ENCODE results near the gene LHX6. TPM values are rescaled to one million over a fixed set of nuclear protein-coding genes. Genes with fewer than 3 reads are reported as not detected.

LHX6 gene
- total RNA-seq, 1 donor from 2014 or later = not detected

DNA sequence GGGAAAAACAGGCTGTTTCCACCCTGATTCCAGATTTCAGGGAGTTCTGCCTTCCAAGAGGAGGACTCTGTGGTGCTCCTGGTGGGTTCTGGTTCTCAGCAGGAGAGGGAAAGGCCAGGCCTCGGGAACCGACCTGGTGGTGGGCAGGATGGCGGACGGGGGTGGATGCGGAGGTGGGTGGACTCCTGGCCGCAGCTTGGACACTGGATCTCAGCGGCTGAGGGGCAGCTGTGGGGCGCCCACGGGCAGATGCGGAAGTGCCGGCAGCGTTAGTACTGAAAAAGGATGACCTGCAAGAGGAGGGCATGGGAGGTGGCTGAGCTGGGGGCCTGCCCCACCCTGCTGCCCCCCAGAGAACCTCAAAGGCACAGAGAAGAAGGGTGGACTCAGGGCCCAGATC lies 24.3 kb downstream of the LHX6 start:
- Mint-ChIP-seq H3K9me3 (no peaks in the 10 kb centered on the region), H3K36me3 (ENCODE audit: low read depth) (no peaks in the 10 kb centered on the region)

GRCh38 chr9:122204055-122204454 lies 24.7 kb downstream of the LHX6 start:
- H3K4me1 Mint-ChIP-seq (ENCODE audit: low read depth) = no peaks in the 10 kb centered on the region
- no peaks in the 10 kb centered on the region for H3K9me3 Mint-ChIP-seq
- H3K27ac Mint-ChIP-seq = no peak overlapping the region
- no peak overlapping the region for H3K4me3 Mint-ChIP-seq (ENCODE audit: low read depth)
- DNase-seq (ENCODE audit: low spot score) = no peak
- H3K36me3 Mint-ChIP-seq (ENCODE audit: low read depth) = no peaks in the 10 kb centered on the region
- intact Hi-C loops (cut with micrococcal nuclease) = no loop called here
- no peaks in the 10 kb centered on the region for H3K27me3 Mint-ChIP-seq (ENCODE audit: low read depth)

More for the DNA sequence above, 24.3 kb downstream of the LHX6 start:
- no peaks in the 10 kb centered on the region for H3K27me3 Mint-ChIP-seq (ENCODE audit: low read depth)
- no peaks in the 10 kb centered on the region for H3K4me1 Mint-ChIP-seq (ENCODE audit: low read depth)
- no peak for DNase-seq (ENCODE audit: low spot score)
- H3K27ac Mint-ChIP-seq = no peak overlapping the region
- intact Hi-C loops (cut with micrococcal nuclease) = no loop called here
- no peak overlapping the region for H3K4me3 Mint-ChIP-seq (ENCODE audit: low read depth)

DNA sequence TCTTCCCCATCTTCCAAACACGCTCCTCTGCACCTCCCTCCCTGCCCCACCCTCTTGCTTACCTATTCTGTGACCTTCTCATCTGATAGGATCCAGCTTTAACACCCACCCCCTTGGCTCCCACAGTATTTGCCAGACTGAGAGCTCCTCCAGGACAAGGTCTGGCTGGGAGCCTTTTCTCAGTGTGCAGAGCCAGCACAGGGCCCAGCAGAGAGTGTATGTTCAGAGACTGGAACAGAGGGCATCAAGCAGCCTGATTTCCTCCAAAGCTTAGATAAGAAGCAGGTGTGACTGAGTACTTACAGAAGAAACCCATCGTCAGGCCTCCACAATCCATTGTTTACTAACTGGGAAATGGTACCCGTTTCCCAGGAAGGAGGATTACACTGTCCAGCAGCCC lies 26.6 kb downstream of the LHX6 start:
- H3K27ac Mint-ChIP-seq = no peak overlapping the region
- H3K4me3 Mint-ChIP-seq (ENCODE audit: low read depth) = no peak overlapping the region

DNA sequence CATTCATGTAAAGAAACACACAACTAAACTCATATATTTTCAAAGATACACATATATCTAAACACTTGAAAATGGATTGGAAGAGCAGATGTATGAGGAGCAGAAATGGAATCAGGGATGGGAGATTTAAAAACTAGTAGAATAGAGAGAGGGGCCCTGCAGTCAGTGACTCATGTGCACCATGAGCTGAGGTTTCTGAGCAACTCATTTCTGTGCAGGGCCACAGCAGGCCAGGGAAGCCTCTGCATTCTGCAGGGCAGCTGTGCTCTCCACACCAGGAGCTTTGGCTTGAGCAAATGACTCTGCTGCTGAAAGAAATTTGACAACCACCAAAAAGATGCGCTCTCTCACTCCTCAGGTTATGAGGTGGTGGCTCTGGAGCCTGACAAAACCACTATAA lies 27.1 kb downstream of the LHX6 start:
- Mint-ChIP-seq H3K36me3 (ENCODE audit: low read depth) (no peaks in the 10 kb centered on the region), H3K4me1 (ENCODE audit: low read depth) (no peaks in the 10 kb centered on the region), H3K27ac (no peak overlapping the region), H3K9me3 (no peaks in the 10 kb centered on the region), H3K27me3 (ENCODE audit: low read depth) (peaks cover 5% of the 10 kb centered on the region), H3K4me3 (ENCODE audit: low read depth) (no peak overlapping the region)
- DNase-seq (ENCODE audit: low spot score) = no peak
- intact Hi-C loops (cut with micrococcal nuclease) = no loop called here

More for the DNA sequence above, 26.6 kb downstream of the LHX6 start:
- no peak for DNase-seq (ENCODE audit: low spot score)
- Mint-ChIP-seq H3K4me1 (ENCODE audit: low read depth) (no peaks in the 10 kb centered on the region), H3K9me3 (no peaks in the 10 kb centered on the region), H3K27me3 (ENCODE audit: low read depth) (peaks cover under 1% of the 10 kb centered on the region), H3K36me3 (ENCODE audit: low read depth) (no peaks in the 10 kb centered on the region)
- intact Hi-C loops (cut with micrococcal nuclease) = no loop called here

GRCh38 chr9:122200960-122201595 lies 27.7 kb downstream of the LHX6 start:
- no peak for DNase-seq (ENCODE audit: low spot score)
- H3K4me3 Mint-ChIP-seq (ENCODE audit: low read depth) = no peak overlapping the region
- peaks cover 6% of the 10 kb centered on the region for H3K27me3 Mint-ChIP-seq (ENCODE audit: low read depth)
- no peak overlapping the region for H3K27ac Mint-ChIP-seq
- H3K9me3 Mint-ChIP-seq = no peaks in the 10 kb centered on the region
- H3K36me3 Mint-ChIP-seq (ENCODE audit: low read depth) = no peaks in the 10 kb centered on the region
- intact Hi-C loops (cut with micrococcal nuclease) = no loop called here
- no peaks in the 10 kb centered on the region for H3K4me1 Mint-ChIP-seq (ENCODE audit: low read depth)

DNA sequence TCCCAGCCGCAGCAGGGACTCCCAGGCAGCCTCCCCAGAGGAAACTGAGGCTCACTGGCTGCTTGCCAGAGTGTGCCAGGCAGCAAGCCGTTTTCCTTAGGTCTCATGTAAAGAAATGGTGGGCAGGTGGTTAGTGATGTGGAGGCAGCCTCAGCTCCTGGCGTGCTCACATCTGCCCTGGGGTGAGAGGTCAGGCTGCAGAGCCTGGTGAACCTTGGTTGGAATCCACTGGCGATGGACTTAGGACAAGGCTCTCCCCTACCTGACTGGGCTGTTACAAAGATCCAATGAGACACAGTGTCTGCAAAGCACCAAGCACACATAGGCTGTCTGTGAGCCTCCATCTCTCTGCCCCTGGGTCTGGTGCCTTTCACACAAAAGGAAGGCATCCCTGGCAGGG lies 30.9 kb downstream of the LHX6 start:
- Mint-ChIP-seq H3K4me1 (ENCODE audit: low read depth) (no peaks in the 10 kb centered on the region), H3K36me3 (ENCODE audit: low read depth) (no peaks in the 10 kb centered on the region), H3K4me3 (ENCODE audit: low read depth) (no peak overlapping the region), H3K27ac (no peak overlapping the region), H3K27me3 (ENCODE audit: low read depth) (peaks cover 6% of the 10 kb centered on the region), H3K9me3 (no peaks in the 10 kb centered on the region)
- no peak for DNase-seq (ENCODE audit: low spot score)
- intact Hi-C loops (cut with micrococcal nuclease) = no loop called here

- no peak for DNase-seq (ENCODE audit: low spot score)
- Mint-ChIP-seq H3K4me3 (ENCODE audit: low read depth) (no peak overlapping the region), H3K36me3 (ENCODE audit: low read depth) (no peaks in the 10 kb centered on the region), H3K27ac (no peak overlapping the region), H3K4me1 (ENCODE audit: low read depth) (no peaks in the 10 kb centered on the region), H3K27me3 (ENCODE audit: low read depth) (peaks cover 6% of the 10 kb centered on the region), H3K9me3 (no peaks in the 10 kb centered on the region)
- intact Hi-C loops (cut with micrococcal nuclease) = no loop called here
Measured at GRCh38 chr9:122197426-122197825, 31.3 kb downstream of the LHX6 start.

- intact Hi-C loops (cut with micrococcal nuclease) = no loop called here
- no peak overlapping the region for H3K4me3 Mint-ChIP-seq (ENCODE audit: low read depth)
- peaks cover 6% of the 10 kb centered on the region for H3K27me3 Mint-ChIP-seq (ENCODE audit: low read depth)
- H3K4me1 Mint-ChIP-seq (ENCODE audit: low read depth) = no peaks in the 10 kb centered on the region
- no peaks in the 10 kb centered on the region for H3K36me3 Mint-ChIP-seq (ENCODE audit: low read depth)
- no peaks in the 10 kb centered on the region for H3K9me3 Mint-ChIP-seq
- no peak overlapping the region for H3K27ac Mint-ChIP-seq
- no peak for DNase-seq (ENCODE audit: low spot score)
Measured at GRCh38 chr9:122195875-122196274, 32.9 kb downstream of the LHX6 start.

DNA sequence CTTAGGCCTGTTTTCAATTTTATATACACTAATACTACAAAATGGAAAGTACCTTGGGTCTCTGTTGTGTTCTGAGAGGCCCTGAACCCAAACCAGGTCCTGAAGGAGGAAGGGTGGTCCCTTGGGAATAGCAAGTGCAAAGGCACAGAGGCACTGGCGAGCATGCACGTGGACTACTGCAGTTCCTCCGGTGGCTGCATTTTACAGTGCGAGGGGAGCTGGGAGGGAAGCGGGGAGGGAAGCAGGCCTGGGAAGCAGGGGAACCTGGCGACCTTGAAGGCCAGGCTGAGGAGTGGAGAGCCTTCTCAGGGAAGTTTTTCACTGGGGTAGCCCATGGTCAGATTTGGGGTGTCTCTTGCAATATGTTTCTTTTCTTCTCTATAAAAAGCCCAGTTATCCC lies 35.1 kb downstream of the LHX6 start:
- no peaks in the 10 kb centered on the region for H3K9me3 Mint-ChIP-seq
- H3K27ac Mint-ChIP-seq = no peak overlapping the region
- intact Hi-C loops (cut with micrococcal nuclease) = no loop called here
- no peak overlapping the region for H3K4me3 Mint-ChIP-seq (ENCODE audit: low read depth)
- peaks cover 6% of the 10 kb centered on the region for H3K27me3 Mint-ChIP-seq (ENCODE audit: low read depth)
- H3K4me1 Mint-ChIP-seq (ENCODE audit: low read depth) = no peaks in the 10 kb centered on the region
- DNase-seq (ENCODE audit: low spot score) = no peak
- no peaks in the 10 kb centered on the region for H3K36me3 Mint-ChIP-seq (ENCODE audit: low read depth)

DNA sequence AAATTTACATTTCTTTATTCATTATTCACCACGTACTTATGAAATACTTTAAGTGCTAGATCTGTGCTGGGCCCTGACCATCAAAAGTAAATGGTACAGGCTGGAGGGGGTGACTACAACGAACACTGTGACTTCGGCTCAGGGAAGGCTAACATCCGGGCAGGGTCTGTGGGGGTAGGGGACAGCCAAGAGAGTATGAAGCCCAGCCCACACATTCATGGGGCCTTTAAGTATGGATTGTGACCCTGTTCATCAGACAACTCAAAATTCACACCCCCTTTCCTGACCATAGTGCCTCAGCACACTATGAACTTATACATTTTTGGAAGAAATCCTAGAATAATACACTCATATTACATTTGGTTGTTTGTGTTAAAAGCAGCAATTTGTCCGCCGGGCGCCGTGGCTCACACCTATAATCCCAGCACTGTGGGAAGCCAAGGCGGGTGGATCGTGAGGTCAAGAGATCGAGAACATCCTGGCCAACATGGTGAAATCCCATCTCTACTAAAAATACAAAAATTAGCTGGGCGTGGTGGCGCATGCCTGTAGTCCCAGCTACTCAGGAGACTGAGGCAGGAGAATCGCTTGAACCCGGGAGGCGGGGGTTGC lies 35.7 kb downstream of the LHX6 start:
- Mint-ChIP-seq H3K4me1 (ENCODE audit: low read depth) (no peaks in the 10 kb centered on the region), H3K27me3 (ENCODE audit: low read depth) (peaks cover 6% of the 10 kb centered on the region), H3K36me3 (ENCODE audit: low read depth) (no peaks in the 10 kb centered on the region), H3K4me3 (ENCODE audit: low read depth) (no peak overlapping the region), H3K27ac (no peak overlapping the region), H3K9me3 (no peaks in the 10 kb centered on the region)
- no peak for DNase-seq (ENCODE audit: low spot score)
- intact Hi-C loops (cut with micrococcal nuclease) = no loop called here

- DNase-seq (ENCODE audit: low spot score) = no peak
- no peaks in the 10 kb centered on the region for H3K9me3 Mint-ChIP-seq
- H3K27me3 Mint-ChIP-seq (ENCODE audit: low read depth) = peaks cover 6% of the 10 kb centered on the region
- H3K27ac Mint-ChIP-seq = no peak overlapping the region
- H3K4me3 Mint-ChIP-seq (ENCODE audit: low read depth) = no peak overlapping the region
- no peaks in the 10 kb centered on the region for H3K36me3 Mint-ChIP-seq (ENCODE audit: low read depth)
- intact Hi-C loops (cut with micrococcal nuclease) = no loop called here
- H3K4me1 Mint-ChIP-seq (ENCODE audit: low read depth) = no peaks in the 10 kb centered on the region
Measured at GRCh38 chr9:122192261-122192875, 36.4 kb downstream of the LHX6 start.

GRCh38 chr9:122191584-122191983 lies 37.2 kb downstream of the LHX6 start:
- Mint-ChIP-seq H3K4me1 (ENCODE audit: low read depth) (no peaks in the 10 kb centered on the region), H3K36me3 (ENCODE audit: low read depth) (no peaks in the 10 kb centered on the region), H3K9me3 (no peaks in the 10 kb centered on the region), H3K27me3 (ENCODE audit: low read depth) (no peaks in the 10 kb centered on the region), H3K4me3 (ENCODE audit: low read depth) (no peak overlapping the region), H3K27ac (no peak overlapping the region)
- DNase-seq (ENCODE audit: low spot score) = no peak
- intact Hi-C loops (cut with micrococcal nuclease) = no loop called here

DNA sequence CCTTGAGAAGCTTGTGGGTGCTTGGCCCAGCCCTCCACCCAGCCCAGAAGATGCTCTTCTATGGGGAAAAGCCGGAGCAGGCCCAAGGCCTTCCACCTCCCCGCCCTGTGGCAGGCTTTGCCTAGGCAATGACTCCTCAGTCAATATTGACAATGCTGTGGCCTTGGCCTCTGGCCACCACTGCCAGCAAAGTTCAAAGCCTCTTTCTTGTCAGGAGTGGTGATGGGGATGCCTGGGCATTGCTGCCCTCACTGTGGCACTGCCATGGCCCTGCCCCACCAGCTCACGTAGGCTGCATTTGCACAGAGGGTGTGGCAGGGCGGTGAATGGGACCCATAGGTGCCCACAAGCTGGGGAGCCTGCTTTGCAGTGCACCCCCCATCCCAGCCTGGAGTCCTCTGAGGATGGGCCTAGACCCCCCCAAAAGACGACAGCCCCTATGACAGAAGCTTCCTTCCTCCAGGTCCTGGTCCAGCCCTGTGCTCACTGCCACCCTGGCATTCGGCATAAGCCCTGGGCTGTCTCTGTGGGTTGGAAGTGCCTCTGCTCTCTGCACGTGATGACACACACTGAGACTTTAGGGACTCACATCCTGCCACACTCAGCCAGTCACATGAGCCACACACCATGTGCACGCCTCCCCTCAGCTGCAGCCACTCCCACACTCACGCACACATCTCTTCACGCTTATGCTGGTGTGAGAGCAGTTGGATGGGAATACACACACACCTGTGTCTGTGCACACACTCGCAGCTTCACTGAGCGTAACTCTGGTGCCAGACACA lies 38.0 kb downstream of the LHX6 start:
- Mint-ChIP-seq H3K27ac (no peak overlapping the region), H3K4me3 (ENCODE audit: low read depth) (no peak overlapping the region), H3K36me3 (ENCODE audit: low read depth) (no peaks in the 10 kb centered on the region), H3K27me3 (ENCODE audit: low read depth) (no peaks in the 10 kb centered on the region), H3K9me3 (no peaks in the 10 kb centered on the region), H3K4me1 (ENCODE audit: low read depth) (no peaks in the 10 kb centered on the region)
- DNase-seq (ENCODE audit: low spot score) = no peak
- intact Hi-C loops (cut with micrococcal nuclease) = no loop called here

Measured in activated T-helper 2 cell treated with anti-CD3 and anti-CD28 coated beads, Interferon-gamma antibody, Interleukin-2, Interleukin-4, amounts not matched to agents 10 μg/mL and 5 μg/mL and 100 μg/mL, durations not matched to agents 14 hours and 24 hours and 36 hours (primary cell).